Measurements from ENCODE around the gene CMTR1.
"Not testable (repeated sequence)": the region's sequence is repeated elsewhere in the genome, so short reads cannot be mapped to it uniquely, and the experiment has no call there.

Gene CMTR1, protein sequence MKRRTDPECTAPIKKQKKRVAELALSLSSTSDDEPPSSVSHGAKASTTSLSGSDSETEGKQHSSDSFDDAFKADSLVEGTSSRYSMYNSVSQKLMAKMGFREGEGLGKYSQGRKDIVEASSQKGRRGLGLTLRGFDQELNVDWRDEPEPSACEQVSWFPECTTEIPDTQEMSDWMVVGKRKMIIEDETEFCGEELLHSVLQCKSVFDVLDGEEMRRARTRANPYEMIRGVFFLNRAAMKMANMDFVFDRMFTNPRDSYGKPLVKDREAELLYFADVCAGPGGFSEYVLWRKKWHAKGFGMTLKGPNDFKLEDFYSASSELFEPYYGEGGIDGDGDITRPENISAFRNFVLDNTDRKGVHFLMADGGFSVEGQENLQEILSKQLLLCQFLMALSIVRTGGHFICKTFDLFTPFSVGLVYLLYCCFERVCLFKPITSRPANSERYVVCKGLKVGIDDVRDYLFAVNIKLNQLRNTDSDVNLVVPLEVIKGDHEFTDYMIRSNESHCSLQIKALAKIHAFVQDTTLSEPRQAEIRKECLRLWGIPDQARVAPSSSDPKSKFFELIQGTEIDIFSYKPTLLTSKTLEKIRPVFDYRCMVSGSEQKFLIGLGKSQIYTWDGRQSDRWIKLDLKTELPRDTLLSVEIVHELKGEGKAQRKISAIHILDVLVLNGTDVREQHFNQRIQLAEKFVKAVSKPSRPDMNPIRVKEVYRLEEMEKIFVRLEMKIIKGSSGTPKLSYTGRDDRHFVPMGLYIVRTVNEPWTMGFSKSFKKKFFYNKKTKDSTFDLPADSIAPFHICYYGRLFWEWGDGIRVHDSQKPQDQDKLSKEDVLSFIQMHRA

DNA sequence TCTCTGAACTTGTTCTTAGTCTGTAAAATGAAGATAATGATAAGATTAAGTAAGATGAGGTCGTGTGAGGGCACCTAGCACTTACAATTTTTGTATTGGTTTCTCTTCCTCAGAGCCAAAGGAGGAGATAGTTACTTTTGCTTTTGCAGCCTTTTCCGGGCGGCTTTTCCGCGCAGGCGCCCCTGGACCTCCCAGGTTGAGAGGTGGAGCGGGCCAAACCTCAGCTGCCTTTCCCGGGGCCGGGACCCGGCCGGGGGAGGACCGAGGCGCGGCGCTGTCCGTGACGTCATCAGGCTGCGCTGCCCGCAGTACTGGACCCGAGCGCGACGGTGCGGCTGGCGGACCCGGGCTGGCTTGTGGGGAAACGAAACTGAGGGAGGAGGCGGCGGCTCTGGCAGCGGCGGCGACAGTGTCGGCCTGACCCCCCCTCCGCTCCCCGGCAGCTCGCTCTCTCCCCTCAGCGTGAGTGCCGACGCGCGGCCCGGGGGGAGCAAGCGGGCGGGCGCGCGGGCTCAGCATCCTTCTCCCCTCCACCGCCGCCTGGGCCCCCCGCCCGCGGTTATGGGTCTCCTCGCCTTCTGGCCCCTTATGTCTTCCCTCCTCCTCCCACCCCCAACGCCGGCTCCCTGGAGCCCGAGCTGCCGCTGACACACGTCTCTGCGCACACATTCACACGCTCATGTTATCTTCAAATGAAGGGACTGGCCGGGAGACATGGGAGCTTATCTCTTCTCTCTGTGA is at the start of gene CMTR1:
Gene CMTR1, plus strand, starts transcription at position 306 of the 741 bp plus-strand sequence. CDS start 2,409 bp downstream, outside the sequence.
- peak; percentile 99 for DNase-seq

DNA sequence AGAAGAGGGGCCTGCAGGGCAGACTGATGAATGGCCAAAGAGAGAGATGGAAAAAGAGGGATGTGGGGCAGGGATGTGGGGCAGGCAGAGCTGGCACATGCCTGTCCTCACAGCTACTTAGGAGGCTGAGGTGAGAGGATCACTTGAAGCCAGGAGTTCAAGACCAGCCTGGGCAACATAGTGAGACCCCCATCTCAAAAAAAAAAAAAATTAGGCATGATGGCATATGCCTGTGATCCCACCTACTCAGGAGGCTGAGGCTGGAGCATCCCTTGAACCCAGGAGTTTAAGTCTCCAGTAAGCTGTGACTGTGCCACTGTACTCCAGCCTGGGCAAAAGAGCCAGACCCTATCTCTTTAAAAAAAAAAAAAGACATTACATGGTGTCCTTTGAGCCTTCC is 44.4 kb upstream of the CMTR1 start:
- no peak for DNase-seq

DNA sequence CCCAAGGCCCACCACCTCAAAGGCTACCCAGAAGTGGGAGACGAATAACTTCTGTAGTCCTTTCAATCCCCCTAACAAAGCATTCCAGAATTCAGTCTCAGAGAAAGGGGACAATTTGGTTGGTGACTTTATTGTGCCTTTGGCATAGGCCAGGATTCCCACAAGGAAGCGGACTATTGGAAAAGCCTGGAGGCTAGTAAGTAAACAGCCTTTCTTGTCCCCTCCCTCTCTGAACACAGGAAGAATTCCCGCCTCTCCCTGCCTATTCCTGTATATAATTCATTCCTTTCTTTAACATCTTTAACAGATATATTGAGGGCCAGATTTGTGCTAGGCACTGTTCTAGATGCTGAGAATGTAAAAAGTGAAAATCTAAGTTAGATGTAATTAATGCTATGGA is 43.2 kb upstream of the CMTR1 start:
- DNase-seq: no peak

DNA sequence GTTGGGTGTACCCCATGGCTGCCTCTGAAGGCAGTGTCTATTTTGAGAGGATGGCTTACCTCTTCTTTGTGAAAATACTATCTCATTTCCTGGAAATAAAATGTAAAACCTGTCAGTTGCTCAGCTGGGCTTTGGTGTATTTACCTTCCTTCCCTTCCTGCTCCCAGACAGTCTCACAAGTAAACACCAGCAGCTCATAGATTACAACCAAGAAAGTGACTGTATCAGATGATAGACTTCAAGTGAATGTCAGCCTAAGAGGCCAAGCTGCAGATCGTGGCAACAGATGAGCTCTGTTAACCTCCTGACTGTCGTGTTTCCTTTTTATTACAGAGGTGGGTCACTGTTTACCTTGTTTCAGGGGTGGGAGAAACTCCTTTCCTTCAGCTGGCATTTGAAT is 41.9 kb upstream of the CMTR1 start:
- DNase-seq: no peak

DNA sequence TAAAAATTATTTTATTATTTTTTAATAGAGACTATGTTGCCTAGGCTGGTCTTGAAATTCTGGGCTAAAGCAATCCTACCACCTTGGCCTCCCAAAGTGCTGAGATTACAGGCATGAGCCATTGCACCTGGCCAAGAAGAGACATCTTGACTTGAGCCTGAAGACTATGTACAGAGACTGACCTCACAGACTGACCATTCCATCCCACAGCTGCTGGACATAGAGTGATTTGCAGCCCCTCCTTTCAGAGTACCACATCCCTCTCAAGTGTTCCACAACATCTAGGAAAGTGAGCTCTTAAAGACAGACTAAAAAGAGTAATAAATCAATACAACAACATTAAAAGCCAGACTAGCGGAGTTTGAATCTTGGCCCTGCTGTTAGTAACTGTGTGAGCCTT is 40.2 kb upstream of the CMTR1 start:
- DNase-seq: no peak

DNA sequence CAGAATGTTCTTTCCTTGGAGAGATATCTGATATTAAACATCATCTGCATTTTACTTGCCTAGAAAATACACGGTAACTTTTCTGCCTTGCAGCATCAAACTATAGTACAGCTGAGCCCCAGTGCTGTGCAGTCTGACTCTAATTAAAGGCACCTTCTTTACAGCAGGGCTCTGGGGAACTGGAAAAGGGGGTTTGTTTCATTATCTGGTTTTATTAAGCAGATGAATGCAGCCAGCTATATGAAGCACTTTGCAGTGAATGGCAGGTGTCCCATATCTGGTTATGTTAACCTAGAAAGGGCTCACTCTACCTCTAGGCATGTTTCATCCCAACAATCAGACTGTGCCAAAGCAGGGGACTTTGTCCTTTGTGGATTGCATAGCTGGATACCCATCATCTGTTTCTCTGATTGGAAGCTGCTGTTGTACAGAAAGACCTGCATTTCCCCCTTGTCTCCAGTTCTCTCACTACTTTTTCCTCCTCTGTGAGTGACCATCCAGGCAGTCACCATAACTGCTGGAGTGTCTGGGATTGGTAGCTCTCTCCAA is 39.6 kb upstream of the CMTR1 start:
- no peak for DNase-seq

DNA sequence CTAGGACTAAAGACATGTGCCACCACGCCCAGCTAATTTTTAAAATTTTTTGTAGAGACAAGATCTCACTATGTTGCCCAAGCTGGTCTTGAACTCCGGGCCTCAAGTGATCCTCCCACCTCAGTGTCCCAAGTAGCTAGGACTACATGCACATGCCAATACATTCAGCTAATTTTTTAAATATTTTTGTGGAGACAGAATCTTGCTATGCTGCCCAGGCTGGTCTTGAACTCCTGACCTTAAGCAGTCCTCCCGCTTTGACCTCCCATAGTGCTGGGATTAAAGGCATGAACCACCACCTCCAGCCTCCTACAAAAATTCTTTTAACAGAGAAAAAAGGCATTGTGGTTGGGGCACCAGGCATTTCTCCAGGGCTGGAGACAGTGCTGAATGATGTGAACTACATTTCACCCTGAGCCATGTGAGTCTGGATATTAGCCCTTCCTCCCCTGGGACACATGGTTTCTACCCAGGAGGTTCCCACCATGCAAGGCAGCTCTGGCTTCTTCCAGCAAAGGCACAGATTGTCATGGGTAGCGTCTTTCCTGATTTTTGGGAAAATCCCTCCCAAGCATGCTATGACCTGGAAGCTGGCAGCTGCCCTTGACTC is 36.3 kb upstream of the CMTR1 start:
- DNase-seq: no peak

- no peak for DNase-seq
These were observed 33.9 kb upstream of the CMTR1 start for GRCh38 chr6:37399131-37399530.

- no peak for DNase-seq
These were observed 33.1 kb upstream of the CMTR1 start for GRCh38 chr6:37399795-37400490.

GRCh38 chr6:37401658-37402057 is 31.4 kb upstream of the CMTR1 start:
- not testable (repeated sequence) for DNase-seq

GRCh38 chr6:37406726-37407341 is 26.2 kb upstream of the CMTR1 start:
- DNase-seq: no peak

DNA sequence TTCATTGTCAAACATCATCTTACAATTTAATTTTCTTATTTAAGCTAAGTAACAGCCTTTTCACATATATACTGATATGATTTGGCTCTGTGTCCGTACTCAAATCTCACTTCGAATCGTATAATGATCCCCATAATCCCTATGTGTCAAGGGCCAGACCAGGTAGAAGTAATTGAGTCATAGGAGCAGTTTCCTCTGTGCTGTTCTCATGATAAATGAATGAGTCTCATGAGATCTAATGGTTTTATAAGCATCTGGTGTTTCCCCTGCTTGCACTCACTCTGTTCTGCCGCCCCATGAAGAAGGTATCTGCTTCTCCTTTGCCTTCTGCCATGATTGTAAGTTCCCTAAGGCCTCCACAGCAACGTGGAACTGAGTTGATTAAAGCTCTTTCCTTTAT is 25.1 kb upstream of the CMTR1 start:
- no peak for DNase-seq

DNA sequence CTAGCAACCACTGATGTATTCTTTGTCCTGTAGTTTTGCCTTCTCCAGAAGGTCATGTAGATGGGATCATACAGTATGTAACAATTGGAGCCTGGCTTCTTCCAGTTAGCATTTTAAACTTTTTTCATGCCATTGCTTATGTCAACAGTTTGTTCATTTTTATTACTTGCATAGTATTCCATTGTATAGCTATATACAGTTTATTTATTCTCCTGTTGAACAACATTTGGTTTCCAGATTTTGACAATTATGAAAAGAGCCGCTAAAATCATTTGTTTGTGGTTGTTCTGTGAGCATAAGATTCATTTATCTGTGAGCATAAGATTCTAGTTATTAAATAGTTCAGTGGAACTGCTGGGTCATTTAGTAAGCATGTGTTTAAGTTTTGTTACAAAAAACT is 23.5 kb upstream of the CMTR1 start:
- no peak for DNase-seq

GRCh38 chr6:37417393-37417792 is 15.6 kb upstream of the CMTR1 start:
- DNase-seq: no peak

GRCh38 chr6:37418722-37419121 is 14.3 kb upstream of the CMTR1 start:
- DNase-seq: no peak

DNA sequence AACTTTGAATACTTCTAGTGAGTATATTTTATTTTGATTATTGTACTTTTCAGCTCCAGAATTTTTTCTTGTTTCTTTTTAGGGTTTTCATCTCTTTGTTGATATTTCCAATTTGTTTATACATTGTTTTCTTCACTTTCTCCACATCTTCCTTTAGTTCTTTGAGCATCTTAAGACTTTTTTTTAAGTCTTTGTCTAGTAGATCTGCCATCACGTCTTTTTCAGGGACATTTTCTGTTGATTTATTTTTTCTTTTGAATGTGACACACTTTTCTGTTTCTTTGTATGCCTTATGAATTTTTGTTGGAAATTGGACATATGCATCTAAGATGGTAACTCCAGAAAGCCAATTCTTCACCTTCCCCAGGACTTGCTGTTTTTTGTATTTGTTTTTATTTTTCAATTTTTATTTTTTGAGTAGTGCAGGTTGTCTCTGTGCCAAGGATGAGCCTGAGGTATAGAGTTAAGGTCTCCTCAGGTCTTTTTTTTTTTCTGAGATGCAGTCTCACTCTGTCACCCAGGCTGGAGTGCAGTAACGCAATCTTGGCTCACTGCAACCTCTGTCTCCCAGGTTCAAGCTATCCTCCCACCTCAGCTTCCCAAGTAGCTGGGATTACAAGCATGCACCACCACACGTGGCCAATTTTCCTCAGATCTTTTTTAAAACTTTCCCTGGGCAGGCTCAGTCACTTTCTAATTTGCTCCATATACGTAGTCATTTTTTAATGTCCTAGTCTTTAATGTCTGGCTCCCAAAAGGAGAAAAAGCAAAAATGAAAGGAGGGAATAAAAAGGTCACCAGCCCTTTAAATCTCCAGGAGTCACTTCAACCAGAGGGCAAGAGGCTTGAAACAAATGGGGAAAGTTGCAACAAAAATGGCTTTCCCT is 6.7 kb upstream of the CMTR1 start:
- DNase-seq: no peak

DNA sequence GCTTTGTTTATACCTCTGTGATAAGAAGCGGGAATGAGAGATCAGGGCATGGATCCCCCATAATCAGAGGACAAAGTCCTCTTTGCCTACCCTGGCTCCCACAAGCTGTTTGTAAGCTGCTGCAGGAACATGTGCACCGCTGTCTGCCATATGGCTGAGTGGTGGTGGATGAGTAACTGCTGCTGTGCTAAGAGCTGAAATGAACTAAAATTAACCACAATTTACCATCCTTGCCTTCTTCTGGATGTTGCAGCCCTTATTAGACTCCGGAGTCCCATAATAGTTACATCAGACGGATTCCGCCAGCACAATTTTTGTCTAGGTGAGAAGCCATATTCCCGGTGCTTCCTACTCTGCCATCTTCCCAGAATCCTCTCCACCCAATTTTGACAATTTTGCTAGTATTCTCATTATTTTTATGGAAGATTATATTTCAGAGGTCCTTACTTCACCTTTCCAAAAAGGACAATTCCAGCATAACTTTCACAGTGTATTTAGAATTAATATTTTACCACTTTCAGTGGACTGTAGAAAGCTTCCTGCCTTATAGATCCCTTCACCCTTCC is 6.0 kb upstream of the CMTR1 start:
- no peak for DNase-seq

GRCh38 chr6:37429352-37429750 is 3.7 kb upstream of the CMTR1 start:
- no peak for DNase-seq

DNA sequence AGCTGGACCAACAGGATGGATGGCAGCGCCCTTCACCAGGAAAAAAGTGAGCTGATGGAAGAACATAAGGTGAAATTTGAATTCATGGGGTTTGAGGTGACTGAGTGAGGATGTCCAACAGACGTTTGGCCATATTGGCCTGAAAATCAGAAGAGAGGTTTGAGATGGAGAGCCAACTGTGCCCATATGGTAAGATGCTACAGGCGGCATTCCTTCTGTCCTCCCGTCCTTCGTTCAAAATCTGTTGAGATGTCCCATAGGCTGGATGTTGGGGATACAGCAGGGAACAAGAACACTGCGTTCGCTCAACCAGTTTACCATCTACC is 468 bp upstream of the CMTR1 start:
- DNase-seq: no peak

DNA sequence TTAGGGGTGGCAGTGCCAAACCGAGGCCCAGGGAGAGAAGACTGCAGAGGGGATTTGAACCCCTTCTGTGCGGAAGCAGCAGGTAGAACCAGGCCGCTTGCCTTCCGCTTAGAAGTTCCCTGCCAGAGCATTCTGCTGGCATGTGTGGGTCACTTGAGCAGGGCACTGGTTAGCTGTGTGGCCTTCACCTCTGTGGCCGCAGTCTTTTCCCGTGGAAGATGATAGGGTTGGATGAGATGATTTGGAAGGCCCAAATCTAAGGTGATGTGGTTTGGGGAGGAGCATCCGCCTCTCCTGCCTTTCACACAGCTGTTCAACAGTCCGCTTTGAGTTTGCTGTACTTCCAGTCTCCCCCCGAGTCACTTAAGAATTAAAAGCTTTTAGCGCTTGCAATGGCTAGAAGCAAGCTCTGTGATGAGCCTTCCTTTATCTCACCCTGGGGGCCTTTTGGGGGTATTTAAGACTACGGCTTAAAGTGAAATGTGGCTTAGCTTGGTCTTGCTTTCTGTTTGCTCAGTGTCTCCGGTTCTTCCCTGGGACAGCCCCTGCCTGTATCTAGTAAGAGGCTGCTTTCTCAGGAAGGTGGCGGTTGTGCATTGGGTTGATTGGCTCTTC is 743 bp downstream of the CMTR1 start:
- DNase-seq: no peak
